Kidney (tissue), 14 donors: ENCODE data around the gene SLC15A1. TPM values are rescaled to one million over a fixed set of nuclear protein-coding genes. Genes with fewer than 3 reads are reported as not detected.
A peak's percentile ranks its signal among the peaks of the same experiment; 100 is the strongest.

ENCODE experiments used
- DNase-seq, 5 donors: peaks; one replicate each; pipeline ENCODE4 v3.0.0-alpha.2; 2013 to 2020
- FAIRE-seq: peaks from 2 replicates; lab custom pipeline; 2012; peaks lifted over from hg19 to GRCh38; lab: Jason Lieb, UNC
- H3K27ac ChIP-seq, 2 donors: one replicate each; pipeline ENCODE4 v1.7.0; 2013; ENCODE audit warnings: low read depth in 2 of 2, low read length in 2 of 2, inconsistent platforms in 1 of 2
- H3K27me3 ChIP-seq: one replicate; pipeline ENCODE4 v1.7.1; 2013; ENCODE audit warnings: low read length, inconsistent platforms; ENCODE audit not compliant: control insufficient read depth, insufficient read depth
- H3K36me3 ChIP-seq, 3 donors: one replicate each; pipeline versions ENCODE4 v1.7.0 to v1.7.1; 2013; ENCODE audit warnings: low read length in 3 of 3, control low read depth in 1 of 3, inconsistent platforms in 1 of 3; ENCODE audit not compliant: insufficient read depth in 3 of 3, control insufficient read depth in 2 of 3
- H3K4me1 ChIP-seq, 3 donors: one replicate each; pipeline versions ENCODE4 v1.7.0 to v1.7.1; 2013; ENCODE audit warnings: low read length in 3 of 3, inconsistent platforms in 1 of 3, low read depth in 1 of 3; ENCODE audit not compliant: control insufficient read depth in 2 of 3, insufficient read depth in 2 of 3
- H3K4me3 ChIP-seq, 3 donors: one replicate each; pipeline versions ENCODE4 v1.7.0 to v1.8.1; 2013; ENCODE audit warnings: low read length in 3 of 3, control low read depth in 1 of 3, inconsistent platforms in 1 of 3
- H3K9ac ChIP-seq, 3 donors: one replicate each; pipeline versions ENCODE4 v1.7.0 to v1.7.1; 2013; ENCODE audit warnings: low read length in 3 of 3, control low read depth in 1 of 3, inconsistent platforms in 1 of 3
- H3K9me3 ChIP-seq, 3 donors: one replicate each; pipeline versions ENCODE4 v1.7.0 to v1.7.1; 2013; ENCODE audit warnings: low read length in 3 of 3, control low read depth in 1 of 3, inconsistent platforms in 1 of 3; ENCODE audit not compliant: control insufficient read depth in 2 of 3, insufficient read depth in 1 of 3
- CTCF ChIP-seq: IDR thresholded peaks from 3 replicates; pipeline ENCODE4 v1.5.1; 2012; ENCODE audit warnings: mild to moderate bottlenecking, moderate library complexity, borderline replicate concordance; ENCODE audit not compliant: insufficient read depth; ENCODE audit errors: extremely low read depth
- intact Hi-C: fragments of 100-400 bp; cut with DNase I; formaldehyde crosslinking; loops from one replicate; pipeline ENCODE4 v1.11.1; 2022
- polyA plus RNA-seq: library from polyadenylated mRNA; stranded (reverse); fragments of 350-450 nt; fragmentation: Illumina TruSeq; extraction: RNeasy Lipid Tissue Mini Kit (QIAGEN cat#74804); gene quantifications from one replicate; pipeline ENCODE4 v1.2.3, GENCODE V29; 2014; ENCODE audit warnings: low read depth, low replicate concordance; ENCODE audit not compliant: insufficient read depth
- total RNA-seq: library from RNA; stranded (reverse); fragmentation: NEBNext Ultra II Directional; extraction: Animal tissue kit (Norgen Biotek cat#: 25700); gene quantifications from one replicate; pipeline ENCODE4 v1.2.1, GENCODE V29; 2021
- donor health status: control.
- donor health status: control.
- donor health status: control.
- donor health status: control.
- donor health status: control.
- donor health status: DM: yes; HTN: yes; CAD: no.
- donor health status: Normal renal cell carcinoma (clear cell type).

SLC15A1 gene
- total and polyA plus RNA-seq, 2 donors from 2014 or later: 5.6 to 10.2 TPM

GRCh38 chr13:98697791-98698190 is 54.7 kb downstream of the SLC15A1 start:
- TF ChIP-seq CTCF: no peak
- FAIRE-seq (no peak), DNase-seq (peak in 4 of 5 donors; percentile 51 to 94 (median 78))
- no peak overlapping the region for H3K27ac ChIP-seq
- no peaks in the 10 kb centered on the region for H3K27me3 ChIP-seq
- H3K4me1 ChIP-seq: no peaks in the 10 kb centered on the region
- no peaks in the 10 kb centered on the region for H3K9me3 ChIP-seq
- no peak overlapping the region for H3K4me3 ChIP-seq
- intact Hi-C loops: no loop called here
- H3K9ac ChIP-seq: no peak overlapping the region
- H3K36me3 ChIP-seq: no peaks in the 10 kb centered on the region

GRCh38 chr13:98693756-98694155 is 58.7 kb downstream of the SLC15A1 start:
- no peak for DNase-seq
- intact Hi-C loops: no loop called here
- Histone ChIP-seq H3K4me1 (no peaks in the 10 kb centered on the region), H3K4me3 (no peak overlapping the region), H3K9ac (no peak overlapping the region), H3K9me3 (no peaks in the 10 kb centered on the region), H3K27ac (no peak overlapping the region), H3K36me3 (no peaks in the 10 kb centered on the region), H3K27me3 (no peaks in the 10 kb centered on the region)
- FAIRE-seq: no peak
- no peak for TF ChIP-seq CTCF

GRCh38 chr13:98691360-98691759 is 61.1 kb downstream of the SLC15A1 start:
- FAIRE-seq (no peak), DNase-seq (no peak)
- Histone ChIP-seq H3K4me3 (no peak overlapping the region), H3K9me3 (no peaks in the 10 kb centered on the region), H3K27ac (no peak overlapping the region), H3K4me1 (no peaks in the 10 kb centered on the region), H3K27me3 (no peaks in the 10 kb centered on the region), H3K9ac (no peak overlapping the region), H3K36me3 (no peaks in the 10 kb centered on the region)
- intact Hi-C loops: no loop called here
- TF ChIP-seq CTCF: no peak
